NCI-H2171 treated with DMSO at 0.1 percent for 48 hours (cell line): ENCODE data around the gene NID1.
A peak's percentile ranks its signal among the peaks of the same experiment; 100 is the strongest.

Experiments used
- DNase-seq: peaks from one replicate; lab custom pipeline; 2025; lab: John Stamatoyannopoulos, UW

The NID1 gene

GRCh38 chr1:236064674-236065508 is at the start of gene NID1:
TSS of gene NID1 (minus strand) at chr1:236065090. CDS start at chr1:236065079, 11 bp downstream.
- peak; percentile 38 for DNase-seq

- no peak for DNase-seq
Measured at GRCh38 chr1:236114076-236114747, 49.3 kb upstream of the NID1 start.

GRCh38 chr1:236113324-236114032 is 48.6 kb upstream of the NID1 start:
- no peak for DNase-seq

- DNase-seq, result no peak
Measured at GRCh38 chr1:236112332-236112627, 47.4 kb upstream of the NID1 start.

- DNase-seq, result no peak
Measured at GRCh38 chr1:236111527-236112331, 46.8 kb upstream of the NID1 start.

- DNase-seq, result no peak
Measured at GRCh38 chr1:236110137-236110536, 45.2 kb upstream of the NID1 start.

GRCh38 chr1:236108027-236108648 is 43.2 kb upstream of the NID1 start:
- DNase-seq, result no peak

- no peak for DNase-seq
Measured at GRCh38 chr1:236107121-236107907, 42.4 kb upstream of the NID1 start.

- DNase-seq, result peak; percentile 60
Measured at GRCh38 chr1:236103646-236104218, 38.8 kb upstream of the NID1 start.

- DNase-seq, result no peak
Measured at GRCh38 chr1:236103059-236103458, 38.2 kb upstream of the NID1 start.

- no peak for DNase-seq
Measured at GRCh38 chr1:236102611-236103010, 37.7 kb upstream of the NID1 start.

GRCh38 chr1:236101233-236102200 is 36.6 kb upstream of the NID1 start:
- DNase-seq, result no peak

GRCh38 chr1:236100799-236101198 is 35.9 kb upstream of the NID1 start:
- DNase-seq, result no peak

- no peak for DNase-seq
Measured at GRCh38 chr1:236099355-236099974, 34.6 kb upstream of the NID1 start.

- DNase-seq, result no peak
Measured at GRCh38 chr1:236098267-236098666, 33.4 kb upstream of the NID1 start.

GRCh38 chr1:236096660-236097482 is 32.0 kb upstream of the NID1 start:
- DNase-seq, result peak; percentile 37

GRCh38 chr1:236095705-236096520 is 31.0 kb upstream of the NID1 start:
- no peak for DNase-seq
